Measurements from ENCODE around the gene ARHGAP5.
A peak's percentile ranks its signal among the peaks of the same experiment; 100 is the strongest.
"Not testable (repeated sequence)": the region's sequence is repeated elsewhere in the genome, so short reads cannot be mapped to it uniquely, and the experiment has no call there.

The ARHGAP5 gene

GRCh38 chr14:32126899-32127730 is 50.0 kb downstream of the ARHGAP5 start:
- DNase-seq = not testable (repeated sequence)

- not testable (repeated sequence) for DNase-seq
Measured at GRCh38 chr14:32127731-32128654, 50.9 kb downstream of the ARHGAP5 start.

DNA sequence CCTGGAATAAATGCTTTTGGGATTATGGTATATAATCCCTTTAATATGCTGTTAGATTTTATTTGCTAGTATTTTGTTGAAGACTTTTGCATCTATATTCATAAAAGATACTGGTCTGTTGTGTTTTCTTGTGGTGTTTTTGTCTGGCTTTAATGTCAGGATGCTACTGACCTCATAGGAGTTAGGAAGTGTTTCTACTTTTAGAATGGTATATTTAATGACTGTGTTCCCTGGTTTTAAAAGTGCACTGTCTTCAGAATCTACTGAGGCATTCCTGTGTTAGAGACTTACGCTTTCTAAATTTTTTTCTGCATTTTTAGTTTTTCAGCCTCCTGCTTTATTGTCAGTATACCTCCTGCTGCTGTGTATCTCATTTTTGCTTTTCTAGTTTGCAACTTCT is 51.6 kb downstream of the ARHGAP5 start:
- DNase-seq = no peak

DNA sequence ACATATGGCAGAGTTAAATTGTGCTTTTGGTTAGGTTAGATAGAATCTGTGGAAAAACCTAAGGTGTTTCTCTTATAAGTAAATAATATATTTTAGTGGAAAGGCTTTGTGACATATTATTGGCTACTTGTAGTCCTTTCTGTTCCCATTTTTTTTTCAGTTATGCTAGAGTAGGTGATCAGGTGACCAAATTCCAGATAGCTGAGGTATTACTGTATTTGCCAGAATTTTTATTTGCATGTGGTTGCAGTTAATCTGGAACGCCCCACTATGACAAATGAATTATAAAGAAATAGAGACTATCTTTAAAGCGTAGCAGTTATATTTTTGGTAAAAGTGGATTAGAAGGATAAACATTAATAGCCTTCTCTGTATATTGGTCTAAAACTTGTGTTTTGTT is 52.0 kb downstream of the ARHGAP5 start:
- peak; percentile 62 for DNase-seq

DNA sequence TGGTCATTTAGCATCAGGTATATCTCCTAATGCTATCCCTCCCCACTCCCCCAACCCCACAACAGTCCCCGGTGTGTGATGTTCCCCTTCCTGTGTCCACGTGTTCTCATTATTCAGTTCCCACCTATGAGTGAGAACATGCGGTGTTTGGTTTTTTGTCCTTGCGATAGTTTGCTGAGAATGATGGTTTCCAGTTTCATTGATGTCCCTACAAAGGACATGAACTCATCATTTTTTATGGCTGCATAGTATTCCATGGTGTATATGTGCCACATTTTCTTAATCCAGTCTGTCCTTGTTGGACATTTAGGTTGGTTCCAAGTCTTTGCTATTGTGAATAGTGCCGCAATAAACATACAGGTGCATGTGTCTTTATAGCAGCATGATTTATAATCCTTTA is 54.6 kb downstream of the ARHGAP5 start:
- DNase-seq = not testable (repeated sequence)

DNA sequence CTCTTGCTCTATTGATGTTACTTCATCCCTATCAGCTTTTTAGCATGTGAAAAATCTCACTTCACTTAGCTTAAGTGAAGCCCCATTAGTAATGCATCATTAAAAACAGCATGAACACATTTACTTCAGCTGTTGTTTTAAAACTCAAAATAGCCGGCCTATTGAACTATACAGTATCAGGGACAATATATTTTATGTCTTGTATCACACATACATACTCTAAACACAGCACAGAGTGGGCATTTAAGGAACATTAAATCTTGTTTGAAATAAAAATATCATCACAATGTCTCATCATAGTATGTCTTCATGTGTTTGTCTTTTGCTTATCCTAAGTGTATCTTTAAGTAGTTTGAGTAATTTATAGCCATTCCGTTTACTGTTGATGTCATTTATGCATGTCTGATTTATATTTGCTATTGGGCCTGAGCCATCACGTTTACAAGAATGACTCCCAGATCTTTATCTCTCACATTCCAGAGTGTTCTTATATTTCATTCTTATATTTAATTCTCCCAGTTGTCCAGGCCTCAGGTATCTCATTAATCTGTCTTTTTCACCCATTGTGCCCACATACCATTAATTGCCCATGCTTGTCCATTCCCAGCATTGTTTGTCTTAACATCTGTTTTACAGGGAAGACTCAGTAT is 57.5 kb downstream of the ARHGAP5 start:
- DNase-seq = peak; percentile 84

GRCh38 chr14:32136027-32136825 is 59.1 kb downstream of the ARHGAP5 start:
- DNase-seq = no peak

DNA sequence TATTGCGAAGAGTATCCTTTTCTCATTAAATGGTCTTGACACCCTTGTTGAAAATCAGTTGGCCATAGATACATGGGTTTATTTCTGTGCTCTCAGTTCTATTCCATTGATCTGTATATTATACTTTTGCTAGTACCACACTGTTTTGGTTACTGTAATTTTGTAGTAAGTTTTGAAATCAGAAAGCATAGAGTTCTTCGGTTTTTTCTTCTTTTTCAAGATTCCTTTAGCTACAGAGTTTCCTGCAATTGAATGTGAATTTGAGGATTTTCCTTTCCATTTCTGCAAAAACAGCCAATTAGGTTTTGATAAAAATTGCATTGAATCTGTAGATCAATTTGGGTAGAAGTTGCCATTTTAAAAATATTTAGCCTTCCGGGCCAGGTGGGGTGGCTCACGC is 60.2 kb downstream of the ARHGAP5 start:
- no peak for DNase-seq

GRCh38 chr14:32137892-32138291 is 60.8 kb downstream of the ARHGAP5 start:
- no peak for DNase-seq

DNA sequence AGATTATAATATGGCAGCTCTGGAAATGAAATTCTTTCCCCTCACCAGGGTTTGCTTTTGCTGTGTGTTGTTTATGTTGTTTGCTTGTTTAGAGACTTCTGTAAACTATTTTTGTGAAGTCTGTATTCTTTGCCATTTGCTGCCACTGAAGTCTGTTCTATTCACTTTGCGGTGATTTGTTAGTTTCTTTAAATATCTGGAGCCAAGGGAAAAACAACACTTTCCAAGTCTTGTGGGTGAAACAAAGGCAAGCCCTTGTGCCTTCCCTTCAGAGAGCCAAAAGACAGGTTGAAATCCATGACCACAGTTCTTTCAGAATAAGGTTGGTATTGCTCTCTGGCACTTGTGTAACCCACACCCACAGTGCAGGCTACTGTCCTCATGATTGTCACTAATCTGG is 65.2 kb downstream of the ARHGAP5 start:
- DNase-seq = no peak

- DNase-seq = no peak
Measured at GRCh38 chr14:32142754-32143437, 65.8 kb downstream of the ARHGAP5 start.

DNA sequence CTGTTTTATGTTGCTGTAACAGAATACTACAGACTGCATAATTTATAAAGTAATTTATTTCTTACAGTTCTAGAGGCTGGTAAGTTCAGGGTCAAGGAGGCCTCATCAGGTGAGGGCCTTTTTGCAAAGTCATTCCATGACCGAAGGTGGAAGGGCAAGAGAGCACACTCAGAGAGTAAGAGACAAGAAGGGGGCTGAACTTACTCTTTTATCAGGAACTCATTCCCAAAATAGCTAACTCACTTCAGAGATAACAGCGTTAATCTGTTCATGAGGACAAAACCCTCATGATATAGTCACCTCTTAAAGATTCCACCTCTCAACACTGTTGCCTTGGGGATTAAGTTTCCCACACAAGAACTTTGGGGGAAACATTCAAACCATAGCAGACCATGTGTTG is 73.3 kb downstream of the ARHGAP5 start:
- DNase-seq = no peak

DNA sequence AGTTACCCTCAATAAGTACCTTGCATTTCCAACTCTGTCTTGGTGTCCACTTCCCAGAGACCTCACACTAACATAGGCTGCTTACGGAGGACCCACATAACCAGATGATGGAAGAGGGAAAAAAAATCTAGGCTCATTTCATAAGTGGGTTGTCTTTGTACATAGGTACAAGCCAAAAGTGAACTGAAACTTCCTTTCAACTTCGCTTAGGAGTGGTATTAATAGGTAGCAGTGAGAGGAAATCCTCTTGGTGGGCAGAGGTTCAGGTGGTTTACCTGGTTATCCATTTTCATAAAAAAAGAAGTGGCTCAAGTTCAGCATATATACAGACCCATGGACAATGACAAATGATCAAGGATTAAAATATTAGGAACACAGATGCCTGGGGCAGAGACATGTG is 88.9 kb downstream of the ARHGAP5 start:
- no peak for DNase-seq

DNA sequence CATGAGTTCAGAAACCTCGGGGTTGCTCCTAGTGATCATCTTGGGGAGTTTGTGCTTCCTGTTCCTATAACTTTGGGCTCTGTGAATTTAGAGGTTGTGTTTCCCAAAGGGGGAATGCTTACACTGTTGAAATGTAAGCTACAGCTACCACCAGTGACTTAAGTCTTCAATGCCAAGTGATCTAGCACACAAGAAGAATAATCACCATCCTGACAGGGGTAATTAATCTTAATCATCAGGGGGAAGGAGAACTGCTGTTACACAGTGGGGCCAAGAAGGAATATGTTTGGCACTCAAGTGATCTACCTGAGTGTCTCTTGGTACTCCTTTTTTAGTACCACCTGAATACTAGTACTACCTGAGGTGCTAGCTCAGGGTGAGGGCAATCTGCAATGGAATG is 89.8 kb downstream of the ARHGAP5 start:
- DNase-seq = no peak

GRCh38 chr14:32167907-32168306 is 90.8 kb downstream of the ARHGAP5 start:
- no peak for DNase-seq

GRCh38 chr14:32169191-32169590 is 92.1 kb downstream of the ARHGAP5 start:
- DNase-seq = no peak

DNA sequence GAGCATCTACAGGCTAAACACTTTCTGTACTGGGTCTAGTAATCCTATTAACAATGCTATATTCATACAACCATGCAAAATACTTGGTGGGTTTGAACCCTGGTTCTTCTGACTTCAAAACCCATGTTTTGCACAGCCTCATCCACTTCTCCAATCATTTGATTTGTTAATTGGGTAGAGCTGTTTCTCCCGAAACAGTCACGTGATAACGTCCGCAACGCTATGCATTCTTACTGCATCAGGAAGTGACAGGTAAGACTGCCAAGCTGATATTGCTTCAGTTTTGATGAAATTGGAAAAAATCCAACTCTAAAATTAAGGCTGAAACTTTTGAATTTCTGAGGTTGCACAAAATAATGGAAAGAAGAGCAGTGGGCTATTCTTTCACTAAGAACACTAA is 94.4 kb downstream of the ARHGAP5 start:
- no peak for DNase-seq

DNA sequence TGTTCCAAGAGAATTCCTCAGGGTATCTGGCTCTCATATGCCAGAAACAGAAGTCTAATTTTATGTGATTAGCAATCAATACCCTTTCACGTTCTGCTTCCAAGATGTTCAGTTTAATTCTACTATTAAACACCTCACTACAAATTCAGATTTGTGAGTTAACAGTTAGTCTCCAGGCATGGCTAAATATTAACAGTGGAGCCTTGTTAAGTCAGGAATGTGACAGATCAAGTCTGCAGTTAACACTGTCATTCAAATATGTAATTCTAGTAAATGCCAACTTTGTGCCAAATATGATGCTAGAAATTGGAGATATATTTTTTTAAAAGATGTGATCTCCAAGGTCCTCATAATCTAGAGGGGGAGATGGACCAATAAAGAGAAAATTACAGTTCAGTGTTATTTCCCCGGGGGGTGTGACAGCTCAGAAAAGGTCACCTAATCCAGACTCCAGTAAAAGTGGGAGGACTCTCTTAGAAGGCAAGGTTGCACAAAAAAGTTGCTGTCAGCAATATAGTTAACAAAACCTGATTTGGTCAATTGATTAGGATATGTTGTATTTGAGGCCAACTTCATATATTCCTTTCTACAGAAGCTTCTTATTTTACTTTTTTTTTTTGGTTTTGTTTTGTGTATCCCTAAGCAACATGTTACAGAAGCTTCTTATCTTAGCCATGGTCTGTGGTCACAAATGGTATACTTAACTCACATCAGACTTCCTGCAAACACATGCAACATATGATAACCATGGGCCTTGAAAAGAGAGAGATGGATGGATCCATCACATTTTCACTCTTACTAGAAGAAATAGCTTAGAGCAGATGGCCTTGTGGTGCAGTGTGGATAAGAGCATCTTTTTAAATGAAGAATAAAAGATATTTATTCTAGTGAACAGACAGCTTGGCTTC is 106.3 kb downstream of the ARHGAP5 start:
- no peak for DNase-seq

GRCh38 chr14:32185097-32185496 is 108.0 kb downstream of the ARHGAP5 start:
- DNase-seq = no peak

DNA sequence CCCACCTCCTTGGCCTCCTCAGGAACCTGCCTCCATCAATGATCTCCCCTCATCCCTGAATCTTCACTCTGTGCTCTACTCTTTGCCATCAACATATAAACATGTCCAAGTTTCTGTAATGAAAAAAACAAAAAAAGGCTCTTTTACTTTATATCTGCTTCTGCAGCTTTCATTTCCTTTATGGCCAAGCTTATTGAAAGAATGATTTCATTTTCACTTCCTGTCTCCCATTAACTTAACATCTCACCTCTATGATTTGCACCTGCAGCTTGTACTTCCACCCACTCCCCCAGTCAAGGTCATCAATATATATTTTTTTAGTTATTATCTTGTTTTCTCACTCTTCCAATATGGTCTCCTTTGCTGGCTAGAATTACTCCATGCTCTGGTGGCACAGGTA is 109.1 kb downstream of the ARHGAP5 start:
- DNase-seq = no peak

GRCh38 chr14:32189811-32190210 is 112.7 kb downstream of the ARHGAP5 start:
- DNase-seq = no peak

All from EL (cell line).